ENCODE measurements around the gene SUCLG1. TPM values are rescaled to one million over a fixed set of nuclear protein-coding genes. Genes with fewer than 3 reads are reported as not detected.
"Not testable (repeated sequence)": the region's sequence is repeated elsewhere in the genome, so short reads cannot be mapped to it uniquely, and the experiment has no call there.

Gene SUCLG1
- polyA plus RNA-seq, 1 donor, result 79.2 TPM

- DNase-seq (ENCODE audit: low read depth), result no peak
Observed at GRCh38 chr2:84421197-84421596, 37.9 kb downstream of the SUCLG1 start.

- no peak for DNase-seq (ENCODE audit: low read depth)
Observed at GRCh38 chr2:84417453-84418145, 41.5 kb downstream of the SUCLG1 start.

GRCh38 chr2:84409531-84409930, 49.5 kb downstream of the SUCLG1 start:
- DNase-seq (ENCODE audit: low read depth), result no peak

- DNase-seq (ENCODE audit: low read depth), result not testable (repeated sequence)
Observed at GRCh38 chr2:84402111-84402510, 57.0 kb downstream of the SUCLG1 start.

- not testable (repeated sequence) for DNase-seq (ENCODE audit: low read depth)
Observed at GRCh38 chr2:84399839-84400238, 59.2 kb downstream of the SUCLG1 start.

- DNase-seq (ENCODE audit: low read depth), result no peak
Observed at GRCh38 chr2:84395820-84396219, 63.3 kb downstream of the SUCLG1 start.

GRCh38 chr2:84394628-84395027, 64.5 kb downstream of the SUCLG1 start:
- DNase-seq (ENCODE audit: low read depth), result no peak

- no peak for DNase-seq (ENCODE audit: low read depth)
Observed at GRCh38 chr2:84393829-84394228, 65.3 kb downstream of the SUCLG1 start.

GRCh38 chr2:84389794-84390193, 69.3 kb downstream of the SUCLG1 start:
- no peak for DNase-seq (ENCODE audit: low read depth)

- no peak for DNase-seq (ENCODE audit: low read depth)
Observed at GRCh38 chr2:84388921-84389490, 70.1 kb downstream of the SUCLG1 start.

GRCh38 chr2:84388133-84388532, 70.9 kb downstream of the SUCLG1 start:
- no peak for DNase-seq (ENCODE audit: low read depth)

- no peak for DNase-seq (ENCODE audit: low read depth)
Observed at GRCh38 chr2:84386336-84387040, 72.6 kb downstream of the SUCLG1 start.

GRCh38 chr2:84383271-84383670, 75.8 kb downstream of the SUCLG1 start:
- no peak for DNase-seq (ENCODE audit: low read depth)

GRCh38 chr2:84380875-84381274, 78.2 kb downstream of the SUCLG1 start:
- DNase-seq (ENCODE audit: low read depth), result no peak

GRCh38 chr2:84378960-84379359, 80.1 kb downstream of the SUCLG1 start:
- no peak for DNase-seq (ENCODE audit: low read depth)

GRCh38 chr2:84375020-84375419, 84.1 kb downstream of the SUCLG1 start:
- DNase-seq (ENCODE audit: low read depth), result no peak

GRCh38 chr2:84373866-84374265, 85.2 kb downstream of the SUCLG1 start:
- no peak for DNase-seq (ENCODE audit: low read depth)

Other genes with a start within 250 kb of the SUCLG1 start
- gene DNAH6, start 57.2 kb upstream of the SUCLG1 start, polyA plus RNA-seq (ENCODE audit: insufficient read length), result 0.10 TPM